OCI-LY3 (cell line): ENCODE results near the gene TENM4.

Experiments used
- EZH2phosphoT487 ChIP-seq: fragments of 200-600 bp; shearing (Covaris generic); IDR thresholded peaks from 2 replicates; pipeline ENCODE4 v1.6.1; 2018; ENCODE audit warnings: antibody characterized with exemption, mixed run types, low read depth
- TF ChIP-seq, protein P1 (sequence below): fragments of 200-600, 300-600 bp; sonication (generic); IDR thresholded peaks from 2 replicates; pipeline ENCODE4 v1.5.1; 2014; ENCODE audit warnings: antibody characterized with exemption, low read length, low read depth

DNA sequence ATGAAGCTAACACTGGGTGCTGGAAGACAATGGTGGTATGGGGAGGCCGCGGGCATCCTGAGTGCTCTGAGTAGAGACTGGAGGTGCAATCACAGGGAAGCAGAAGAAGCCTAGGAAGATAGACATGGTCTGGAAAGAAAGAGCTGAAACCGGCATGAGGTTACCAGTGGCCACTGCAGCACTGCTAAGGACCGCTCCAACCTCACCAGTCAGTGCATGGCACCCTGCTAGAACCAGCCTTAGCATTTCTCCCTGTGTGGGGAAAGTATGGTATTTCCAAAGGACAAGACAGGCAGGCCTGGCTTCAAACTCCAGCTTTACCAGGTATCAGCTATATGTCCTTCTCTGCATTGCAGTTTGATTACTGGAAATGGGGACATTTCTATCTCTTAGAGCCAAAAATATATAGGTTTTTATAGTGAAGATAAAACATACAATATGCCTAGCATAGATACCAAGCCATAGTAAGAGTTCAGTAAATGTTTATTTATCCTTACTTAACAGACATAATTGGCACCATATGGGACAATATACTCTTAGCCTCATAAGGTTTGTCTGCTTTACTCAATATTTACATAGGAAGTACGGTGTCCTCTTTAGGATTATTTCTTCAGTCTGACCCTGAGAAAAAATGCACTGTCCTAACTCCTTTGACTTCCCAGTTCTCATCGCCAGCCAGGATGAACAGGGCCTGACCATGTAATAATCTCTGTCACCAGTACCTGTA is 231.1 kb downstream of the TENM4 start:
- TF ChIP-seq, protein P1, sequence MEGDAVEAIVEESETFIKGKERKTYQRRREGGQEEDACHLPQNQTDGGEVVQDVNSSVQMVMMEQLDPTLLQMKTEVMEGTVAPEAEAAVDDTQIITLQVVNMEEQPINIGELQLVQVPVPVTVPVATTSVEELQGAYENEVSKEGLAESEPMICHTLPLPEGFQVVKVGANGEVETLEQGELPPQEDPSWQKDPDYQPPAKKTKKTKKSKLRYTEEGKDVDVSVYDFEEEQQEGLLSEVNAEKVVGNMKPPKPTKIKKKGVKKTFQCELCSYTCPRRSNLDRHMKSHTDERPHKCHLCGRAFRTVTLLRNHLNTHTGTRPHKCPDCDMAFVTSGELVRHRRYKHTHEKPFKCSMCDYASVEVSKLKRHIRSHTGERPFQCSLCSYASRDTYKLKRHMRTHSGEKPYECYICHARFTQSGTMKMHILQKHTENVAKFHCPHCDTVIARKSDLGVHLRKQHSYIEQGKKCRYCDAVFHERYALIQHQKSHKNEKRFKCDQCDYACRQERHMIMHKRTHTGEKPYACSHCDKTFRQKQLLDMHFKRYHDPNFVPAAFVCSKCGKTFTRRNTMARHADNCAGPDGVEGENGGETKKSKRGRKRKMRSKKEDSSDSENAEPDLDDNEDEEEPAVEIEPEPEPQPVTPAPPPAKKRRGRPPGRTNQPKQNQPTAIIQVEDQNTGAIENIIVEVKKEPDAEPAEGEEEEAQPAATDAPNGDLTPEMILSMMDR: no peak
- no peak for TF ChIP-seq EZH2phosphoT487
